ENCODE data around the gene SPTBN1. TPM values are rescaled to one million over a fixed set of nuclear protein-coding genes. Genes with fewer than 3 reads are reported as not detected.
A peak's percentile ranks its signal among the peaks of the same experiment; 100 is the strongest.

The SPTBN1 gene
- total and polyA plus RNA-seq, 2 experiments from 2014 or later = 58.1 to 204 TPM

DNA sequence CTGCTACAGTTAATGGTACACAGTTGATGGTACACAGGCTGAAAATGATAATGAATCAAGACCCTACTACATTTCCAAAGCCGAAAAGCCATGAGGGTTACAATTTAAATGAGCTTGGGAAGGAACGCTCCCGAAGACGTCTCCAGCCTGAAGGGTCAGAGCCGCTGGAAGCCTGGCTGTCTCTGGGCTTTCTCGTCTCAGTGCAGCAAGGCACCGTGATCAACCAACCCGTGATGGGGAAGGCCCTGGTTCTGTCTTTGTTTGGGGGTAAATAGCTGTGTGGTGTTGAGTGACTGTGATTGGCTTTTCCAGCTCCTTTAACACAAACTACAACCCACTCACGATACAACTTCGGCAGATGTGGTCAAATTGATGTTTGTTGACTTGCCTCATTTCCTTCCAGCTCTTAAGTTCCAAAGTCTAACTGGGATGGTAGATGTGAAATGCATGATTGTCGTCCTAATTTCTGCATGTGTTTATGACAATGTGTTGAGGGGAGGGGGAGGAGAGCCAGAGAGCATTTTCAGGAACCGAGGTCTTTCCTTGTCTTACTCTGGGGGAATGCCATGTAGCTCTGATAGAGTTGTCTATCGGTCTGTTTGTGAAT is 207.4 kb downstream of the SPTBN1 start (continued):
- TF ChIP-seq, protein P1, sequence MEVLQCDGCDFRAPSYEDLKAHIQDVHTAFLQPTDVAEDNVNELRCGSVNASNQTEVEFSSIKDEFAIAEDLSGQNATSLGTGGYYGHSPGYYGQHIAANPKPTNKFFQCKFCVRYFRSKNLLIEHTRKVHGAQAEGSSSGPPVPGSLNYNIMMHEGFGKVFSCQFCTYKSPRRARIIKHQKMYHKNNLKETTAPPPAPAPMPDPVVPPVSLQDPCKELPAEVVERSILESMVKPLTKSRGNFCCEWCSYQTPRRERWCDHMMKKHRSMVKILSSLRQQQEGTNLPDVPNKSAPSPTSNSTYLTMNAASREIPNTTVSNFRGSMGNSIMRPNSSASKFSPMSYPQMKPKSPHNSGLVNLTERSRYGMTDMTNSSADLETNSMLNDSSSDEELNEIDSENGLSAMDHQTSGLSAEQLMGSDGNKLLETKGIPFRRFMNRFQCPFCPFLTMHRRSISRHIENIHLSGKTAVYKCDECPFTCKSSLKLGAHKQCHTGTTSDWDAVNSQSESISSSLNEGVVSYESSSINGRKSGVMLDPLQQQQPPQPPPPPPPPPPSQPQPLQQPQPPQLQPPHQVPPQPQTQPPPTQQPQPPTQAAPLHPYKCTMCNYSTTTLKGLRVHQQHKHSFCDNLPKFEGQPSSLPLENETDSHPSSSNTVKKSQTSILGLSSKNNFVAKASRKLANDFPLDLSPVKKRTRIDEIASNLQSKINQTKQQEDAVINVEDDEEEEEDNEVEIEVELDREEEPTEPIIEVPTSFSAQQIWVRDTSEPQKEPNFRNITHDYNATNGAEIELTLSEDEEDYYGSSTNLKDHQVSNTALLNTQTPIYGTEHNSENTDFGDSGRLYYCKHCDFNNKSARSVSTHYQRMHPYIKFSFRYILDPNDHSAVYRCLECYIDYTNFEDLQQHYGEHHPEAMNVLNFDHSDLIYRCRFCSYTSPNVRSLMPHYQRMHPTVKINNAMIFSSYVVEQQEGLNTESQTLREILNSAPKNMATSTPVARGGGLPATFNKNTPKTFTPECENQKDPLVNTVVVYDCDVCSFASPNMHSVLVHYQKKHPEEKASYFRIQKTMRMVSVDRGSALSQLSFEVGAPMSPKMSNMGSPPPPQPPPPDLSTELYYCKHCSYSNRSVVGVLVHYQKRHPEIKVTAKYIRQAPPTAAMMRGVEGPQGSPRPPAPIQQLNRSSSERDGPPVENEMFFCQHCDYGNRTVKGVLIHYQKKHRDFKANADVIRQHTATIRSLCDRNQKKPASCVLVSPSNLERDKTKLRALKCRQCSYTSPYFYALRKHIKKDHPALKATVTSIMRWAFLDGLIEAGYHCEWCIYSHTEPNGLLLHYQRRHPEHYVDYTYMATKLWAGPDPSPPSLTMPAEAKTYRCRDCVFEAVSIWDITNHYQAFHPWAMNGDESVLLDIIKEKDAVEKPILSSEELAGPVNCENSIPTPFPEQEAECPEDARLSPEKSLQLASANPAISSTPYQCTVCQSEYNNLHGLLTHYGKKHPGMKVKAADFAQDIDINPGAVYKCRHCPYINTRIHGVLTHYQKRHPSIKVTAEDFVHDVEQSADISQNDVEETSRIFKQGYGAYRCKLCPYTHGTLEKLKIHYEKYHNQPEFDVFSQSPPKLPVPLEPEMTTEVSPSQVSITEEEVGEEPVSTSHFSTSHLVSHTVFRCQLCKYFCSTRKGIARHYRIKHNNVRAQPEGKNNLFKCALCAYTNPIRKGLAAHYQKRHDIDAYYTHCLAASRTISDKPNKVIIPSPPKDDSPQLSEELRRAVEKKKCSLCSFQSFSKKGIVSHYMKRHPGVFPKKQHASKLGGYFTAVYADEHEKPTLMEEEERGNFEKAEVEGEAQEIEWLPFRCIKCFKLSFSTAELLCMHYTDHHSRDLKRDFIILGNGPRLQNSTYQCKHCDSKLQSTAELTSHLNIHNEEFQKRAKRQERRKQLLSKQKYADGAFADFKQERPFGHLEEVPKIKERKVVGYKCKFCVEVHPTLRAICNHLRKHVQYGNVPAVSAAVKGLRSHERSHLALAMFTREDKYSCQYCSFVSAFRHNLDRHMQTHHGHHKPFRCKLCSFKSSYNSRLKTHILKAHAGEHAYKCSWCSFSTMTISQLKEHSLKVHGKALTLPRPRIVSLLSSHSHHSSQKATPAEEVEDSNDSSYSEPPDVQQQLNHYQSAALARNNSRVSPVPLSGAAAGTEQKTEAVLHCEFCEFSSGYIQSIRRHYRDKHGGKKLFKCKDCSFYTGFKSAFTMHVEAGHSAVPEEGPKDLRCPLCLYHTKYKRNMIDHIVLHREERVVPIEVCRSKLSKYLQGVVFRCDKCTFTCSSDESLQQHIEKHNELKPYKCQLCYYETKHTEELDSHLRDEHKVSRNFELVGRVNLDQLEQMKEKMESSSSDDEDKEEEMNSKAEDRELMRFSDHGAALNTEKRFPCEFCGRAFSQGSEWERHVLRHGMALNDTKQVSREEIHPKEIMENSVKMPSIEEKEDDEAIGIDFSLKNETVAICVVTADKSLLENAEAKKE (CRISPR knock-in tag; IDR thresholded peaks at IDR 0.05) = no peak

DNA sequence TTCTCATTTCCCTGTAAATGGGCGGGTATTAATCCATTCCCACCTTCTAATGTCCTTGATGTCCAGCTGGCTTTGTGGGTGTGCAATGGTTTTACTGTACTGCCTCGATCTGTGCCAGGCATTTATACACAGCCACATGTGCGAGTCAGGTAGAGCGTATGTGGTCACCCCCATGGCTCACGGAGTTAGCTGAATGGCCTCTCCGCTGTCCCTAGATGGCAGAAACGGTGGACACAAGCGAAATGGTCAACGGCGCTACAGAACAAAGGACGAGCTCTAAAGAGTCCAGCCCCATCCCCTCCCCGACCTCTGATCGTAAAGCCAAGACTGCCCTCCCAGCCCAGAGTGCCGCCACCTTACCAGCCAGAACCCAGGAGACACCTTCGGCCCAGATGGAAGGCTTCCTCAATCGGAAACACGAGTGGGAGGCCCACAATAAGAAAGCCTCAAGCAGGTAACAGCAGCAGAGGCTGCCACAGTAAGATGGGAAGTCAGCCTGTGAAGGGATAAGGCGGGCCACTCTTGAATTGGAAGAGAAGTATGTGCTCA is 208.2 kb downstream of the SPTBN1 start:
- H3K36me3 Mint-ChIP-seq (ENCODE audit: low read depth) = peaks cover 83% of the 10 kb centered on the region
- H3K27ac Mint-ChIP-seq = no peak overlapping the region

More for the DNA sequence above, 208.2 kb downstream of the SPTBN1 start:
- Histone ChIP-seq H3K27ac (ENCODE audit: low read depth) (0 out of 2 replicates have a peak overlapping the region, but pooled peaks have one; percentile 4), H3K36me3 (ENCODE audit: insufficient read depth) (peaks cover 50% of the 10 kb centered on the region), H3K4me2 (no peak overlapping the region), H3K79me2 (replicated peaks; ENCODE audit: insufficient read depth) (no peaks in the 10 kb centered on the region; the same call in 1 of the 2 replicates), H4K20me1 (replicated peaks; ENCODE audit: insufficient read depth) (peaks cover 7% of the 10 kb centered on the region), H2AFZ (no peak overlapping the region), H3K4me1 (ENCODE audit: insufficient read depth) (peaks cover 5% of the 10 kb centered on the region; the same call in 1 of the 2 replicates), H3F3A (replicated peaks; ENCODE audit: low read depth) (0 out of 2 replicates have a peak, but pooled peaks cover 6% of the 10 kb centered on the region), H3K27me3 (ENCODE audit: insufficient read depth) (no peaks in the 10 kb centered on the region), H3K4me3 (no peak overlapping the region), H3K9me2 (ENCODE audit: insufficient read depth) (no peaks in the 10 kb centered on the region)
- DNase-seq (ENCODE audit: low spot score) (no peak), ATAC-seq (no peak)
- no peak overlapping the region for H3K4me3 Mint-ChIP-seq
- no peaks in the 10 kb centered on the region for H3K9me3 Mint-ChIP-seq
- TF ChIP-seq, protein P2, sequence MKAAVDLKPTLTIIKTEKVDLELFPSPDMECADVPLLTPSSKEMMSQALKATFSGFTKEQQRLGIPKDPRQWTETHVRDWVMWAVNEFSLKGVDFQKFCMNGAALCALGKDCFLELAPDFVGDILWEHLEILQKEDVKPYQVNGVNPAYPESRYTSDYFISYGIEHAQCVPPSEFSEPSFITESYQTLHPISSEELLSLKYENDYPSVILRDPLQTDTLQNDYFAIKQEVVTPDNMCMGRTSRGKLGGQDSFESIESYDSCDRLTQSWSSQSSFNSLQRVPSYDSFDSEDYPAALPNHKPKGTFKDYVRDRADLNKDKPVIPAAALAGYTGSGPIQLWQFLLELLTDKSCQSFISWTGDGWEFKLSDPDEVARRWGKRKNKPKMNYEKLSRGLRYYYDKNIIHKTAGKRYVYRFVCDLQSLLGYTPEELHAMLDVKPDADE (IDR thresholded peaks at IDR 0.05) = no peak
- no peak for TF ChIP-seq POLR2AphosphoS5 (IDR thresholded peaks at IDR 0.05; ENCODE audit: low read depth)
- TF ChIP-seq, protein P3, sequence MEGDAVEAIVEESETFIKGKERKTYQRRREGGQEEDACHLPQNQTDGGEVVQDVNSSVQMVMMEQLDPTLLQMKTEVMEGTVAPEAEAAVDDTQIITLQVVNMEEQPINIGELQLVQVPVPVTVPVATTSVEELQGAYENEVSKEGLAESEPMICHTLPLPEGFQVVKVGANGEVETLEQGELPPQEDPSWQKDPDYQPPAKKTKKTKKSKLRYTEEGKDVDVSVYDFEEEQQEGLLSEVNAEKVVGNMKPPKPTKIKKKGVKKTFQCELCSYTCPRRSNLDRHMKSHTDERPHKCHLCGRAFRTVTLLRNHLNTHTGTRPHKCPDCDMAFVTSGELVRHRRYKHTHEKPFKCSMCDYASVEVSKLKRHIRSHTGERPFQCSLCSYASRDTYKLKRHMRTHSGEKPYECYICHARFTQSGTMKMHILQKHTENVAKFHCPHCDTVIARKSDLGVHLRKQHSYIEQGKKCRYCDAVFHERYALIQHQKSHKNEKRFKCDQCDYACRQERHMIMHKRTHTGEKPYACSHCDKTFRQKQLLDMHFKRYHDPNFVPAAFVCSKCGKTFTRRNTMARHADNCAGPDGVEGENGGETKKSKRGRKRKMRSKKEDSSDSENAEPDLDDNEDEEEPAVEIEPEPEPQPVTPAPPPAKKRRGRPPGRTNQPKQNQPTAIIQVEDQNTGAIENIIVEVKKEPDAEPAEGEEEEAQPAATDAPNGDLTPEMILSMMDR (conservative IDR thresholded peaks at IDR 0.05; ENCODE audit: low read depth in 2 of 2) = no peak
- TF ChIP-seq STAT1 (IDR thresholded peaks at IDR 0.05; ENCODE audit: unreplicated experiment) = no peak
- TF ChIP-seq JUNB (IDR thresholded peaks at IDR 0.05; ENCODE audit: unreplicated experiment) = no peak
- H3K4me1 Mint-ChIP-seq = peaks cover 7% of the 10 kb centered on the region; the same call in 2 of the 3 replicates
- H3K27me3 Mint-ChIP-seq (ENCODE audit: insufficient read depth, low read depth, poor library complexity) = no peaks in the 10 kb centered on the region

Measured in GM23338 (cell line).